GM19035 (cell line): ENCODE data around the gene GPR158.

Source experiments
- ATAC-seq: cut with Tn5 transposase; IDR thresholded peaks from one replicate; pipeline ENCODE4 v1.9.1; 2021; ENCODE audit not compliant: unreplicated experiment

GPR158 gene

DNA sequence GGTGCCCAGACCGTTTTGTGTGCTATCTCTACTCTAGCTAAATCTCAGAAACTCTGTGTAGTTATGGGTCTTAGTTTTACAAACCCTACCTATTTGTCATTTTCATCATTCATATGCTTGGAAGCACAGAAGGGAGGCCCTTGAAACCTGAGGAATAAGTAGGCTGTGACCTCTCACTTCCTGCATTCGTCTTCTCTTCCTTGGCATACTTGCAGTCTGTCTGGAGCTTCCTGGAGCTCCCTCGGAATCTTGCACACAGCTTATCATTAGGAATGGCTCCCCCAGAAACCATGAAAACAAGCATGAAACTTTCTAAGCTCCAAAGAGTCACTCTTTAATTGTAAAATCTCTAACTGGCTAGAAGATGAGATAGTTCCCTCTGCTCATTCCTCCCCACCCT lies 382.3 kb downstream of the GPR158 start:
- ATAC-seq: no peak

DNA sequence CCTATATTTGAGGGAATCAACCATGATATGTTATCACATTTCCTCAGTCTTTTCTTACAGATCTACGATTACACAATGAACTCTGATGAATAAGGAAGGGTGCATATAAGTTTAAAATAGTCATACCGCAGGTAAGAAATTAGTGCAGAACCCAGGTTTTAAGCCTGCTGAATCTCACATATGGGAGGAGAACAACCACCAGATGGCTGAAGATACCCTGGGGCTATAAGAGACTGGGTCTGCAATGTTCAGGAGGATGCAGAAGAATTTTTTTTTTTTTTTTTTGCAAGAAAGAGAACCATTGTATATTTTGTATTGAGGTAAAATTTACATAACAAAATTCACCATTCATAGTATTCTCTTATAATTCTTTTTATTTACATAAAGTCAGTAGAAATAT lies 387.0 kb downstream of the GPR158 start:
- no peak for ATAC-seq

DNA sequence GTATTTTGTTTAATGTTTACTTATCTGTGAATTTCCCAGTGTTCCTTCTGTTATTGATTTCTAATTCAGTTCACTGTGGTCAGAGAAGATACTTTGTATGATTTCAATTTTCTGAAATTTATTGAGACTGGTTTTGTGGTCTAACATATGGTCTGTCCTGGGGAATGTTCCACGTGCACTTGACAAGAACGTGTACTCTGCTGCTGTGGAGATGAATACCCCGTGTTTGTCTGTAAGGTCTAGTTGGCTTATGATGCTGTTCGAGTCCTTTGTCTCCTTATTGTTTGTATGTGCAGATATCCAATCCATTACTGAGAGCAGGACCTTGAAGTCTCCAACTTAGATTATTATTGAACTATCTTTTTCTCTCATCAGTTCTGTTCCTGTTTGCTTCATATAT lies 387.7 kb downstream of the GPR158 start:
- ATAC-seq: no peak

DNA sequence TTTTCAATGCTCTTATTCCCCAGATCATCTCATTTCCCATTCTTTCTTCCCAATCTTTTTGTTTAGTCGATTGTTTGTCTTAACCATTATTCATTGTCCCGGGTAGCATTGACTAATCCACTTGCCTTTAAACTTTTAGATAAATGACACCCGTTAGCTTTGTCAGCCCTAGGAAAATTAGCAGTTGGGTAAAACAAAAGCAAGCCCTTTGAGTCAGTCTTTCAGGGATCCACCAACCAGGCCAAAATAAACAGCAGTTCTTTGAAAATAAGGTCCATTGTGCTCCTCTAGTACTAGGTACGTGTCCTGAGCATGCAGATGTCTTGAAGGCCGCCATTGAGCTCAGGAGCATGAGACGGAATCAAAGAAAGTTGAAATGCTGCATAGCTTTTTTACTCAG lies 389.6 kb downstream of the GPR158 start:
- no peak for ATAC-seq

DNA sequence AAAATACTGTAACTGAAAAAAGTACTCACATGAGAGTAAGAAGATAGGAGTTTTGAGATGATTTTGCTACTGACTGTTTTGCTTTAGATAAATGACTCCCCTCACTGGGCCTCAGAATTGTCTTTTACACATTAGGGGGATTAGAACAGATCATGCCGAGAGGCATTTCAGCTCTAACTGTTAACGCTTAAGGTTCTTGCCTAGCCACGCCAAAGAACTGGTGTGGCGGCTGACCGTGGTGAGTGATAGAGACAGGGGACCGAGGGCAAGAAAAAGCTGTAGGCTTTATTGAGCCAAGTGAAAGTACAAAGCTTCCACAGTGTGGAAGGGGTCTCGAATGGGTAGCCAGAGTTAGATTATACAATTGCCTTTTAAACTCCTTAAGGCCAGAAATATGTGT lies 390.8 kb downstream of the GPR158 start:
- no peak for ATAC-seq

DNA sequence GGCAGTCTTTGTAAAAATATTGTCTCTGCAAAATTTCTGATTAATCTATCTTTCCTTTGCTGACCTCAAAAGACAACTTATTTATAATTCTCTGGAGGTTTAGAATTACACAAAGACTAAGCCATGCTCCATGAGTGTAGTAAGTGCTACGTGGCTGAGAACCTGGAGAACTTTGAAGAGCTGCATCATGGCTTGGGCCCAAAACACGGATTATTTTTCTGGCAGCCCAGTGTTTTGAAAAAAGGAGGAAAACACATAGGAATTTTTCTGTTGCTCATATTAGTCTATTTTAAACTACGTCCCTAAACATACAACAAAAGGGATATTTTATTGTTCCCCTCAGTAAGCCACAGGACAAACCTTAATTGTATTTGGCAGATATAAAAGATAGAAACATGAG lies 398.5 kb downstream of the GPR158 start:
- no peak for ATAC-seq

DNA sequence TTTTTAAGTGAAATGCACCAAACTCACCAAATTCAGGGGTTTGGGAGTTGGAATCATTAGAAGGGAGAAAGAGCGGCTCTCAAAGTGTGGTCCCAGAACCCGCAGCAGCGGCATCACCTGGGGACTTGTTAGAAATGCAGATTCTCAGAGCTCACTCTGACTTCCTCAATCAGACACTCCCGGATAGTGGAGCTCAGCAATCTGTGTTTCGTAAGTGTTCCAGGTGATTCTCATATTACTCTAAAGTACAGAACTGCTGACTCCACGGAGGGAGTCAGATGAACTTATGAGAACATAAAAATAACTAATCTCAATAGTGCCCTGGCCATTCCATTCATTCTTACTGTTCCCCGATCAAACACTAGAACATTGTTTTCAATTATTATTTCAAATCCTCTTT lies 400.5 kb downstream of the GPR158 start:
- ATAC-seq: no peak

DNA sequence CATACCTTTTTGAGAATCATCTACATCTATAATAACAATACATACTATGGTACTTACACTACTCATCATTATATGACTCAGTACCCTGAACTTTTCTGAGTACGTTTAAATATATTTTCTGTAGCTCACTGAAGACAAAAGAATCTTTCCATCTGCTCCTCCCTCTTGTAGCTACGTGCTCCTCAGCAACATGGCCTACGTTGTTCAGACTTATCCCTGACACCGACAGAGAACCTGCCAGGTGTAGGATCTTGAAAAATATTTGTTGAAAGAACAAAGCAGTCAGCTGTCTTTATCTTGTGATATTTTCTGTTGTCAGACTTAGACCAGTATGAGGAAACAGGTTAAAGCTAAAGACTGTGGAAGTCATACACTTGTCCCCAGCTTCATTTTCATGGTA lies 403.3 kb downstream of the GPR158 start:
- no peak for ATAC-seq

DNA sequence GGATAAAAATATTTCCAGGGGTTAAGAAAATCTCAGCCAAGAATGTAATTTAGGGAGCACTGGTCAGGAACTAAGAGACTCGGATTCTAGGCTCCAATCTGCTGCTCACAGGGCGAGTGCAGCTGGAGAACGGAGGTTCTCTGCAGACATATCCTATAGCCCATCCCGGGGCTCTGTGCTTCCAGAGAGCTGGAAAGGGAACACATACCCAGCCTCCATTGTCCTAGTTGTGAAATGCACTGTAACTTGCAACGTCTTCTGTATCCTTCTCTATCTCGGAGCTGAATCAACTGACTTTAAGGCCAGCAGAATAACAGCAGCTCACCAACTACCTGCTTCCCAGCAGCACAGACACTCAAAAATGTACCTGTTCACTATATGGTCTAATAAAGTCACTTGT lies 408.2 kb downstream of the GPR158 start:
- no peak for ATAC-seq

DNA sequence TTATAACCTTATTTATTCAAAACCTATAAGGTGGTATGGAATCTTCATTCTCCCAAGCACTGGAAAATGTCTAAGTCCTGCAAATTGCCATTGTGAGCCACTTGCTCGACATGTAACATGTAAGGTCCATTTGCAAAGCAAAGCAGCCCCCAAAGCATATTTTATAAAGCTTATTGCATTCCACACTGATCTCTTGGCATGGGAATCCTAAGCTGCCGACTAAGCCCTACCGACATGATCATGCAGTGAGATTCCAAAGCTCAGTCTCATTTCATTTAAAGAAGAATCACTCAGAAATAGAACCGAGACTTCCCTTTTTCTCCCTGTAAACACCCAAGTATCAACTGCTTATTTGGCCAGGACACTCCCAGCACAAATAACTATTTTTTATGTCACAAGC lies 425.9 kb downstream of the GPR158 start:
- no peak for ATAC-seq

DNA sequence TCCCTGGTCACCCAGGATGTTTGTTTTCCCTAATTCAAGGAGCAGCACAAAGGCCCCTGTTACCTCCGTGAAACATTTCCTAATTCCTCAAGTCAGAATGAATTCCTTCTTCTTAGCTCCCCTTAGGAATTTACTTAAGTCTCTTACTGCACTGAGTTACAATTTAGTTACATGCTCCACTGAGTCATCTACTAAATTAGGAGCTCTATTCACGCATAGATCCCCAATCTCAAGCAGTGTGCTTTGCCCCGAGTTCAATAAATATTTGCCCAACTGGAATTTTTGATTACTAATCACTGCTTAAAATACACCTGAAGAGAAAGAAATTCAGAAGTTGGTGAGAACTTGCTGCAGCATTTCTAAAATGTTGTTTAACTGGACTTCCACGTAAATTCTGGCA lies 429.8 kb downstream of the GPR158 start:
- no peak for ATAC-seq

DNA sequence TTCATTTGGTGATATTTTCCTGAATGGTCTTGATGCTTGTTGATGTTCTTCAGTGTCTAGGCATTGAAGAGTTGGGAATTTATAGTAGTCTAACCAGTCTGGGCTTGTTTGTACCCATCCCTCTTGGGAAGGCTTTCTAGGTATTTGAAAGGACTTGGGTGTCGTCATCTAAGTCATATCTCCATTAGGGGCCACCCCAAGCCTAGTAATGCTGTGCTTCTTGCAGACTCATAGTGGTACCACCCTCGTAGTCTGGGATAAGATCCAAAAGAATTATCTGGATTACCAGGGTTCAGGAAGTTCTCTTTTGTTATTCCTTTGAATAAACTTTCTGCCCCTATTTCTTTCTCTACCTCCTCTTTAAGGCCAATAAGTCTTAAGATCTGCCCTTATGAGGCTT lies 439.9 kb downstream of the GPR158 start:
- ATAC-seq: no peak

DNA sequence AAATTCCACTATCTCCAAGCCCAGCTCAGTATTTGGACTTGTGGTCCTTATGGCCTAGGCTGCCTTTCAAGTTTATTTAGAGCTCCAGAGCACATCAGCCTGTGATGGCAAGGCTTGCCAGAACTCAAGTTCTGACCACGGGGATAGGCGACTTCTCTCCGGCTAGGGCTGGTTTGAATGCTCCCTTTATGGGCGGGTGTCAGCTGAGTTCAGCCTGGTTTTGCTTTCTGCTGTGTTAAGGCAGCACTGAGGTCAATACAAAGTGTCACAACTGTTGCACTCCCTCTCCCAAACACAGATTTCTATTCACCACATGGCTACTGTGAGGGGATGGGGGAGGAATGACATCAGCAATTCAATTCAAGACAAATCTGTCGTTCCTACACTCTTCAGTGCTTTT lies 441.1 kb downstream of the GPR158 start:
- no peak for ATAC-seq

DNA sequence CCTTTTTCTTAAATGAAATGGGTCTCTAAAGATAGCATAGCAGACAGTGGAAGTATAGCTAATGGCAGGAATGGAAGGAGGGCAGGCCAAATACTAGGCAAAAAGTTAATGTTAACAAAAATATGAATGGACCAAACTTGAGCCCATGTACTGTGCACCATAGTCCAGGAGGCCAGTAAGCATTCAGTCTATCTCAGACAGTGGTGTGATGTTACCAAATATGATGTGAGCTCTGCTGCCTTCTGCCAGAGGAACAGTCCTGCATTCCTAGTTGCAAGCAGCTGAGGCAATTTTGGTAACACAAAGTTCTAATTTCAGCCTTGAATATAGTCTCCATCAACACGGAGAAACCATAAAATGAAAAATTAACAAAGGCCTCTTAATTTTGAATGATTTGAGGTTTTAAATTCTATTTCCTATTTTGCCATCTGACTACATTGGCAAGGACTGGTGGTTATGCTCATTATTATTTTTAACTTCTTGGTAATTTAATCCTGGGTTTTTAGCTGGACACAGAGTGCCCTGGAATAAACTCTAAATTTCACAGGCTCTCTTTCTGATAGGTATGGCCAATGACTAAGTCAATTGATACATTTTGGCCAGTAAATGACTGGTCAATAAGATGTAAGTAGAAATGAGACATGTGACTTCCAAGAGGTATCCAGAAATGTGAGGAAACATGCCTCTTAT lies 442.2 kb downstream of the GPR158 start:
- ATAC-seq: no peak

DNA sequence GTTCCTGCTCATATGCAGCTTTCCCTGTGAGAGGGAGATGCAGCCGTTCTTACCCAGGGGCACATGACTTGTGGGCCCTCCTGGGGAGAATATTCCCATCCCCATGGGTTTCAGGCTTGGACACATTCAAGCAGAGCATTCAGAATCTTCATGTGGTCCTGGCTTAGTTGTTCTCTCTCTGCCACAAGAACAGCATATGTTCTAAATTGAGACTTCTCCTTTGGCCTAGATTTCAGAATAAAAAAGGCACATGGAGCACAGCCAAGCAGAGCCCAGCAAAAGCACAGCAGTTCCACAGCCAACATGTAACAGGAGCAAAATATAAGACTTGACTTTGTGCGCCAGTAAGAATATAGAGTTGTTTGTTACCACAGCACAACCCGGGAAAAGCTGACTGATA lies 452.8 kb downstream of the GPR158 start:
- ATAC-seq: no peak

DNA sequence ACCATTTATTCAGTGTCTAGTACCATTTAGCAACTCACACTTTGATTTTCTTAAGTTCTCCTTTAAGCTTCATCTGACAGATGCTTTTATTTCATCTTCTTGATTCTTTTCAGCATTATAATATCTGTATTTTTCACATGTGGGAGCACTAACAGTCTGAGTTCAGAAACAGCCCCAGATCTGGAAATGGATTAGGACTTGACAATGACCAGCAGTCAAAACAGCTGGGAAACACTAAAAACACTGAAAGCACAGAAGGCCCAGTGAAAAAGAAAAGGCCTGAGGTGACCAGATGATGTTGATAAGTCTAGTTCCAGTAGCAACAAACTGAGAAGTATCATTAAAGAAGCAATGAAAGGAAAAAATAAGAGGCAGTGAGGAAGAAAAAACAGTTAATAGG lies 454.5 kb downstream of the GPR158 start:
- ATAC-seq: no peak

DNA sequence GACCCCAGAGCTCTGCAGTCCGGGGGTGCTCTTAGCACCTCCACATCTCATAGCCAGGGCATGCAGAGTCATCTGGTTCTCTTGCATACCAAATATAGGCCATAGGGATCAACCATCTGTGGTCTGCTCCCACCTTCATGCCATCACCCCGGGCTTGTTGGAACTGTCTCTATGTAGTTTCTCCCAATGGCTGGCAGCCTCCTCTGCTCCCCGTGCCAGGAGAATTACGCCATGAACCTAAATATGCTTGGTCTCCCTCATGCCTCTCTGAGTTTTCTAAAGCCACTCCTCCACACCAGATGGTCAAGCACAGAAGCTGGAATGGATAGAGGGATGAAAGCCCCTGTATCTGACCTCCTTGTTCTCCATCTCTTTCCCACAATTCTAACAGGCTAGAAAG lies 456.7 kb downstream of the GPR158 start:
- ATAC-seq: no peak

DNA sequence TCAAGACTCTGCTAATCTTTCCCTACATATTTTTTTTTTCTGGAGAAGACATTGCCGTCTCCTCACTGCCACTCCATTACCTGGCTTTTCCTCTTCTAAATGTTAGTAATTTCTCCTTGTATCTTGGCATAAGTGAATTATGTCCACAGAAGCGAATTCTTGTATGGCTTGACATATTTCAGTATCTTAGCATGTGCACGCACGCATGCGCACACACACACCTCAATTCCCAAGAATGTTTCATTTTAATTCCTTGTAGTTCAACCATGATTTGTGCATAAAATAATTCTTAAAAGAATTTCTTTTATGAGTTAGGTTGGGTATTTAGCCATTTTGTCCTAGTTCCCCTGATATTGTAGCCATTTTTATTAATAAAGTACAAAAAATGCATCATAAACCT lies 458.0 kb downstream of the GPR158 start:
- ATAC-seq: no peak

DNA sequence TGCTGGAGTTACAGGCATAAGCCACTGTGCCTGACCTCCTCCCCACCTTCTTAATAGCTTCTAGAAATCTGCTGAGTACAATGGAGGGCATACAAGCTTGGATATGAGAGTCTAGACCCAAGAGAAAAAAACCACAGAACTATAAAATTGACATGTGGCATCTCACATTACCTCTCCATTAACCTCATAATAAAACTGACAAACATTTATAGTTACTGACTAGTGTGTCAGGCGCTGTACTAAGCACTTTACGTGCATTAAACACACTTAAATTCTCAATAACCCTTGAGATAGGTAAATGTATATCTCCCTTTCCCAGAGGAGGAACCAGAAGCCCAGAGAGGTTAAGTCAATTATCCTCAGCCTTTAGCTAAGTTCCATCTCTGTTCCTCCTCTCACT lies 458.7 kb downstream of the GPR158 start:
- ATAC-seq: no peak

DNA sequence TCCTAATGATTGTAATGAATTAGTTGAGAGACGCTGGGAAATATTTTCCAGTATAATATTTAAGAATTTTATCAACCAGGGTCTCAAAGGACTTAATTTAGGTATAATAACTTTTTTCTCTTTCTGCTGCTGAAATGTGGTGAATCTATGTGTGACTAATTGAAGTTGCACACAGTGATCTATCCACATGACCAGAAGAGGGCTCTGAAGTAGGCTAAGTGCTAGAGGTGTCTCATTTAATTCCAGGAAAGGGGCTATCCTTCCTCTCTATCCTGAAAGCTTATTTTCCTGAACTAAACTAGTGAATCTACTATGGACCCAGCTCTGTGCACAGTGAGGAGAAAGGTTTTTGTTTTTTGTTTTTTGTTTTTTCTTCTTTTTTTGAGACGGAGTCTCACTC lies 464.8 kb downstream of the GPR158 start:
- ATAC-seq: no peak

DNA sequence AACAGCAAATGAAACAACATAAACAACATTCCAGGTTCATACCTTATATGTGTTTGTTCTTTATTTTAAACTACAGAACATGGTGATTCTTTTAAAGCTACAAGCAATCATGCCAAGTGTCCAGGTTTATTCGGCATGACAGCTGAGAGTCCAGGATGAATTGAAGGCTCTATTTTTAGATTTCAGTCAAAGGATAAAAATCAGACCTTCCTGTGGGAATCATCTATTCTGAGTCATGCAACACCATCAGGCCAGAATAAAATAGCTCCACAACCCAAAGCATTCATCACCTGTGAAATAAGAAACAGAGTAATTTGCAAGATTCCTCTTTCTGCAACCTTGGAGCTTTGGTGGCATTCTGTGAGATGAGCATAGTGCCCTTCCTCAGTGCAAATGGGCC lies 466.8 kb downstream of the GPR158 start:
- ATAC-seq: no peak

DNA sequence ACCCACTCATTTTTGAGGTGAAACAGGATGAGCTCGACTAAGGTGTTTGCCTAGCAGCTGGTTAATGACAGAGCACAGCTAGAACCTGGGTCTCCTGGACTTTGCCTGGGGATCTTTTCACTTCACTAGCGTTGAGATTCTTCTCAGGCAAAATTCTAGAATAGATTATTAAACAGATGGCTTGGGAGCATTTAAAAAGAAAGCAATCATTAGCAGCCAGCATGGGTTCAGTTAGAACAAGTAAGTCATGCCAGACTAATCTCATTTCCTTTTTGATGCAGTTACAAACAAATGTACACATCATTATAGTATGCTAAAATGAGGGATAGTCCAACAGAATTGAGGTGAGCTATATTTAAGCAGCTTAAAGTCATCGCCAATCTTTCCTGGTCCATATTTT lies 467.9 kb downstream of the GPR158 start:
- no peak for ATAC-seq

DNA sequence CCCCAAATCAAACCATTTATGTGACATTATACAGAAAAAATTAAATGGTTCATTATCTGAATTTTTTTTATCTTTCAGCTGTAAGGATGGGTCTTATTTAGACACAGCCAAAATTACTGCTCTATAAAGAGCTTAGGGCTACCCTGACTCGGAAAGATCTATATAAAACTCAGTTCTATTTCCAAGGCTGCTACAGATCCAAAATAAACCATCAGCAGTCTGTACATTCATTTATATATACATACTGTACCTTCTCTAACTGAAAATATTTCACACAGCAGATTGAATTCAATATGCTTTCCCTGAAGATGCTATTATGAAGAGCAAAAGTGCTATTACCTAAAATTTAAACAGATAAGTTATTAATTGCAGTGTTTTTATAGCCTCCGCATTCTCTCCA lies 471.6 kb downstream of the GPR158 start:
- no peak for ATAC-seq

DNA sequence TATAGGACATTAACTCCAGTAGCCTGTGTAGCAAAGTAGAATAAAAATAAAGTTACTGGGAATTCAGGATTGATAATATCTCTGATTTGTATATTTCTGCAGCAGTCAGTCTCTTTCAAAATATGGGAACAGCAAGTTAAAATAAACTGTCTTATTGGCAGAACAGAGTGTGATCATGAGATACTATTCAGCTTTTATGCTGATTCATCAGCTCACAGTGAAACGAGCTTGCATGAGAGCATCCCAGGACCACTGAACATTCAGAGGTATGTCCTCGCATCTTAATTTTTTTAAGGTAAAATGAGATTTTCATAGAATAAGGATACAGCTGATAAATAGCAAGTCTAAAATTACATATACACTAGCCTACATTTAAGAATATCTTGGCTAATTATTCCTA lies 476.7 kb downstream of the GPR158 start:
- no peak for ATAC-seq
